ENCODE results near the gene GABRB3.

DNA sequence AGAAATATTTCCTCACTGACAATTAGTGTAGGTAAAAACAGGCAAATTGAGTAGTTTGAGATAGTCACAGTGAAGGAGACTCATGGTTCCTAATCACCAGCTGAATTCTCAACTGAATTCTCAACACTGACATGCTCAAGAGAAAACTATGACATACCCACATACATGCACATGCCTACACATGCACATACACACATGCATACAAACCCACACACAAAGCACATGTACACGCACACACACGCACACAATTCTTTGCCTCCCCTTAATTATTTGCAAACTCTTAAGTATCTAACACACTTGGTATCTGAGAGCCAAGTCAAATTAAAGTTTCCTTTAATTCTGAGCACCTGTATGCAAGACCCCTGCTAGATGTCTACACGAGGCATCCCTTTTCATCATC is 111.8 kb downstream of the GABRB3 start:
- TF ChIP-seq ZFP3 (CRISPR knock-in tag; IDR thresholded peaks at IDR 0.05) (no peak), ARNTL (CRISPR knock-in tag; IDR thresholded peaks at IDR 0.05; ENCODE audit: borderline replicate concordance, low read depth) (no peak), ZC3H10 (CRISPR knock-in tag; IDR thresholded peaks at IDR 0.05) (no peak), RARB (CRISPR knock-in tag; IDR thresholded peaks at IDR 0.05) (no peak), ZNF8 (CRISPR knock-in tag; IDR thresholded peaks at IDR 0.05) (no peak), TOX (CRISPR knock-in tag; IDR thresholded peaks at IDR 0.05; ENCODE audit: borderline replicate concordance) (no peak), CSRNP3 (CRISPR knock-in tag; IDR thresholded peaks at IDR 0.05) (no peak)
- TF ChIP-seq, protein P1, sequence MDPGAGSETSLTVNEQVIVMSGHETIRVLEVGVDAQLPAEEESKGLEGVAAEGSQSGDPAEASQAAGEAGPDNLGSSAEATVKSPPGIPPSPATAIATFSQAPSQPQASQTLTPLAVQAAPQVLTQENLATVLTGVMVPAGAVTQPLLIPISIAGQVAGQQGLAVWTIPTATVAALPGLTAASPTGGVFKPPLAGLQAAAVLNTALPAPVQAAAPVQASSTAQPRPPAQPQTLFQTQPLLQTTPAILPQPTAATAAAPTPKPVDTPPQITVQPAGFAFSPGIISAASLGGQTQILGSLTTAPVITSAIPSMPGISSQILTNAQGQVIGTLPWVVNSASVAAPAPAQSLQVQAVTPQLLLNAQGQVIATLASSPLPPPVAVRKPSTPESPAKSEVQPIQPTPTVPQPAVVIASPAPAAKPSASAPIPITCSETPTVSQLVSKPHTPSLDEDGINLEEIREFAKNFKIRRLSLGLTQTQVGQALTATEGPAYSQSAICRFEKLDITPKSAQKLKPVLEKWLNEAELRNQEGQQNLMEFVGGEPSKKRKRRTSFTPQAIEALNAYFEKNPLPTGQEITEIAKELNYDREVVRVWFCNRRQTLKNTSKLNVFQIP (CRISPR knock-in tag; IDR thresholded peaks at IDR 0.05; ENCODE audit: borderline replicate concordance, low read depth) = no peak
- TF ChIP-seq, protein P2, sequence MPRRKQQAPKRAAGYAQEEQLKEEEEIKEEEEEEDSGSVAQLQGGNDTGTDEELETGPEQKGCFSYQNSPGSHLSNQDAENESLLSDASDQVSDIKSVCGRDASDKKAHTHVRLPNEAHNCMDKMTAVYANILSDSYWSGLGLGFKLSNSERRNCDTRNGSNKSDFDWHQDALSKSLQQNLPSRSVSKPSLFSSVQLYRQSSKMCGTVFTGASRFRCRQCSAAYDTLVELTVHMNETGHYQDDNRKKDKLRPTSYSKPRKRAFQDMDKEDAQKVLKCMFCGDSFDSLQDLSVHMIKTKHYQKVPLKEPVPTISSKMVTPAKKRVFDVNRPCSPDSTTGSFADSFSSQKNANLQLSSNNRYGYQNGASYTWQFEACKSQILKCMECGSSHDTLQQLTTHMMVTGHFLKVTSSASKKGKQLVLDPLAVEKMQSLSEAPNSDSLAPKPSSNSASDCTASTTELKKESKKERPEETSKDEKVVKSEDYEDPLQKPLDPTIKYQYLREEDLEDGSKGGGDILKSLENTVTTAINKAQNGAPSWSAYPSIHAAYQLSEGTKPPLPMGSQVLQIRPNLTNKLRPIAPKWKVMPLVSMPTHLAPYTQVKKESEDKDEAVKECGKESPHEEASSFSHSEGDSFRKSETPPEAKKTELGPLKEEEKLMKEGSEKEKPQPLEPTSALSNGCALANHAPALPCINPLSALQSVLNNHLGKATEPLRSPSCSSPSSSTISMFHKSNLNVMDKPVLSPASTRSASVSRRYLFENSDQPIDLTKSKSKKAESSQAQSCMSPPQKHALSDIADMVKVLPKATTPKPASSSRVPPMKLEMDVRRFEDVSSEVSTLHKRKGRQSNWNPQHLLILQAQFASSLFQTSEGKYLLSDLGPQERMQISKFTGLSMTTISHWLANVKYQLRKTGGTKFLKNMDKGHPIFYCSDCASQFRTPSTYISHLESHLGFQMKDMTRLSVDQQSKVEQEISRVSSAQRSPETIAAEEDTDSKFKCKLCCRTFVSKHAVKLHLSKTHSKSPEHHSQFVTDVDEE (CRISPR knock-in tag; IDR thresholded peaks at IDR 0.05) = no peak
- TF ChIP-seq, protein P3, sequence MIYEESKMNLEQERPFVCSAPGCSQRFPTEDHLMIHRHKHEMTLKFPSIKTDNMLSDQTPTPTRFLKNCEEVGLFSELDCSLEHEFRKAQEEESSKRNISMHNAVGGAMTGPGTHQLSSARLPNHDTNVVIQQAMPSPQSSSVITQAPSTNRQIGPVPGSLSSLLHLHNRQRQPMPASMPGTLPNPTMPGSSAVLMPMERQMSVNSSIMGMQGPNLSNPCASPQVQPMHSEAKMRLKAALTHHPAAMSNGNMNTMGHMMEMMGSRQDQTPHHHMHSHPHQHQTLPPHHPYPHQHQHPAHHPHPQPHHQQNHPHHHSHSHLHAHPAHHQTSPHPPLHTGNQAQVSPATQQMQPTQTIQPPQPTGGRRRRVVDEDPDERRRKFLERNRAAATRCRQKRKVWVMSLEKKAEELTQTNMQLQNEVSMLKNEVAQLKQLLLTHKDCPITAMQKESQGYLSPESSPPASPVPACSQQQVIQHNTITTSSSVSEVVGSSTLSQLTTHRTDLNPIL (CRISPR knock-in tag; IDR thresholded peaks at IDR 0.05; ENCODE audit: low read depth) = no peak

Measured in SK-N-SH treated with all-trans-retinoic acid at 6 μM for 48 hours (cell line).